Ascending aorta (tissue), 2 donors: ENCODE results near the gene TSPAN16. TPM values are rescaled to one million over a fixed set of nuclear protein-coding genes. Genes with fewer than 3 reads are reported as not detected.

Source experiments
- DNase-seq, 2 donors: peaks; one replicate each; pipeline ENCODE4 v3.0.0-alpha.2; 2019; ENCODE audit warnings: low spot score in 2 of 2
- H3K27ac ChIP-seq, 2 donors: fragments of 200-600 bp; sonication (generic); one replicate each; pipeline ENCODE4 v1.5.1; 2016 to 2017; ENCODE audit warnings: mild to moderate bottlenecking in 1 of 2
- H3K27me3 ChIP-seq: fragments of 200-600 bp; sonication (generic); one replicate; pipeline ENCODE4 v1.5.1; 2017
- H3K36me3 ChIP-seq, 2 donors: fragments of 200-600 bp; sonication (generic); one replicate each; pipeline ENCODE4 v1.5.1; 2016
- H3K4me1 ChIP-seq, 2 donors: fragments of 200-600 bp; sonication (generic); one replicate each; pipeline ENCODE4 v1.5.1; 2016 to 2017; ENCODE audit warnings: mild to moderate bottlenecking in 1 of 2
- H3K4me3 ChIP-seq, 2 donors: fragments of 200-600 bp; sonication (generic); one replicate each; pipeline ENCODE4 v1.5.1; 2016 to 2017; ENCODE audit warnings: mild to moderate bottlenecking in 1 of 2
- H3K9me3 ChIP-seq, 2 donors: fragments of 200-600 bp; sonication (generic); one replicate each; pipeline ENCODE4 v1.5.1; 2016
- CTCF ChIP-seq, 3 experiments: fragments of 200-600 bp in 2 of 3; fragments of 450-650 bp in 1 of 3; sonication (generic) in 2 of 3; IDR thresholded peaks; one replicate each; pipeline ENCODE4 v1.5.1; 2016 to 2019; ENCODE audit warnings: antibody characterized with exemption in 3 of 3, mild to moderate bottlenecking in 1 of 3, moderate library complexity in 1 of 3
- intact Hi-C: fragments of 100-400 bp; cut with DNase I; formaldehyde crosslinking; loops from one replicate; pipeline ENCODE4 v1.15.1; 2023
- total RNA-seq: library from RNA; depleted of rRNA; stranded (reverse); fragments of >200 nt; gene quantifications from one replicate; pipeline ENCODE4 v1.1.0, GENCODE V29; 2016

Gene TSPAN16
- total RNA-seq, 1 donor from 2014 or later: not detected

- intact Hi-C loops: no loop called here
- DNase-seq: no peak
- Histone ChIP-seq H3K4me3 (no peak overlapping the region), H3K27me3 (no peaks in the 10 kb centered on the region), H3K36me3 (no peaks in the 10 kb centered on the region), H3K4me1 (no peaks in the 10 kb centered on the region), H3K27ac (no peak overlapping the region), H3K9me3 (no peaks in the 10 kb centered on the region)
- TF ChIP-seq CTCF (IDR thresholded peaks at IDR 0.05): no peak
Measured at GRCh38 chr19:11279505-11280236, 16.3 kb upstream of the TSPAN16 start.

- Histone ChIP-seq H3K27ac (no peak overlapping the region), H3K27me3 (no peaks in the 10 kb centered on the region), H3K4me1 (no peaks in the 10 kb centered on the region), H3K9me3 (no peaks in the 10 kb centered on the region), H3K4me3 (no peak overlapping the region), H3K36me3 (no peaks in the 10 kb centered on the region)
- TF ChIP-seq CTCF (IDR thresholded peaks at IDR 0.05): no peak
- intact Hi-C loops: no loop called here
- no peak for DNase-seq
Measured at GRCh38 chr19:11281356-11282049, 14.5 kb upstream of the TSPAN16 start.

GRCh38 chr19:11284515-11284914 is 11.4 kb upstream of the TSPAN16 start:
- no peak overlapping the region for H3K27ac ChIP-seq
- intact Hi-C loops: no loop called here

GRCh38 chr19:11286312-11286974 is 9.5 kb upstream of the TSPAN16 start:
- Histone ChIP-seq H3K36me3 (no peaks in the 10 kb centered on the region), H3K9me3 (no peaks in the 10 kb centered on the region), H3K4me1 (no peaks in the 10 kb centered on the region), H3K27ac (peak overlapping the region in 1 of 2 donors; percentile 34), H3K27me3 (no peaks in the 10 kb centered on the region), H3K4me3 (no peak overlapping the region)
- intact Hi-C loops: no loop called here
- TF ChIP-seq CTCF (IDR thresholded peaks at IDR 0.05): peak in 1 of 3 experiments; percentile 41
- DNase-seq: no peak

More at GRCh38 chr19:11284515-11284914, 11.4 kb upstream of the TSPAN16 start:
- no peaks in the 10 kb centered on the region for H3K27me3 ChIP-seq
- no peaks in the 10 kb centered on the region for H3K9me3 ChIP-seq
- H3K36me3 ChIP-seq: no peaks in the 10 kb centered on the region
- no peak for TF ChIP-seq CTCF (IDR thresholded peaks at IDR 0.05)
- no peak overlapping the region for H3K4me3 ChIP-seq
- no peaks in the 10 kb centered on the region for H3K4me1 ChIP-seq
- no peak for DNase-seq

- Histone ChIP-seq H3K4me1 (no peaks in the 10 kb centered on the region), H3K36me3 (no peaks in the 10 kb centered on the region), H3K27me3 (no peaks in the 10 kb centered on the region), H3K4me3 (no peak overlapping the region), H3K27ac (no peak overlapping the region), H3K9me3 (no peaks in the 10 kb centered on the region)
- intact Hi-C loops: no loop called here
- peak; percentile 17 to 25 (median 24) for TF ChIP-seq CTCF (IDR thresholded peaks at IDR 0.05)
- no peak for DNase-seq
Measured at GRCh38 chr19:11288349-11288748, 7.6 kb upstream of the TSPAN16 start.
